ENCODE measurements around the gene LARP1B.
"Not testable (repeated sequence)": the region's sequence is repeated elsewhere in the genome, so short reads cannot be mapped to it uniquely, and the experiment has no call there.

The LARP1B gene

DNA sequence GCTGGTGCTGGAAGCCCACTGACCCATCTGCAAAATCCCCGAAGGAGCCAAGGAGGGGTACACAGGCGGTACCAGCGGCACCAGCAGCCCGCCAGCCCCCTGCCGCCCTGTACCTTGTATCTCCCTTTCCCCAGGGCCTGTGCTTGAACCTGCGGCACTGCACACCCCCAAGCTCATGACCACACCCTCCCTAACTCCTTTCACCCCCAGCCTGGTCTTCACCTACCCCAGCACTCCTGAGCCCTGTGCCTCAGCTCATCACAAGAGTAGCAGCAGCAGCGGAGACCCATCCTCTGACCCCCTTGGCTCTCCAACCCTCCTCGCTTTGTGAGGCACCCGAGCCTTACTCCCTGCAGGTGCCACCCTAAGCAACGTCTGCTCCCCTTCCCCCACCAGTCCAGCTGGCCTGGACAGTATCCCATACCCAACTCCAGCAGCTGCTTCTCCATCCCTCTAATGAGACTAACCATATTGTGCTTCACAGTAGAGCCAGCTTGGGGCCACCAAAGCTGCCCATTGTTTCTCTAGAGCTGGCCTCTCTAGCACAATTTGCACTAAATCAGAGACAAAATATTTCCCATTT lies 94.9 kb downstream of the LARP1B start:
- Histone ChIP-seq H3K4me3 (ENCODE audit: low read depth, low read length) (no peak overlapping the region), H3K9me3 (ENCODE audit: severe bottlenecking) (no peaks in the 10 kb centered on the region), H3K27ac (no peak overlapping the region), H3K36me3 (peaks cover 3% of the 10 kb centered on the region), H3K27me3 (ENCODE audit: insufficient read depth, low read depth, severe bottlenecking) (no peaks in the 10 kb centered on the region)
- TF ChIP-seq, protein P1, sequence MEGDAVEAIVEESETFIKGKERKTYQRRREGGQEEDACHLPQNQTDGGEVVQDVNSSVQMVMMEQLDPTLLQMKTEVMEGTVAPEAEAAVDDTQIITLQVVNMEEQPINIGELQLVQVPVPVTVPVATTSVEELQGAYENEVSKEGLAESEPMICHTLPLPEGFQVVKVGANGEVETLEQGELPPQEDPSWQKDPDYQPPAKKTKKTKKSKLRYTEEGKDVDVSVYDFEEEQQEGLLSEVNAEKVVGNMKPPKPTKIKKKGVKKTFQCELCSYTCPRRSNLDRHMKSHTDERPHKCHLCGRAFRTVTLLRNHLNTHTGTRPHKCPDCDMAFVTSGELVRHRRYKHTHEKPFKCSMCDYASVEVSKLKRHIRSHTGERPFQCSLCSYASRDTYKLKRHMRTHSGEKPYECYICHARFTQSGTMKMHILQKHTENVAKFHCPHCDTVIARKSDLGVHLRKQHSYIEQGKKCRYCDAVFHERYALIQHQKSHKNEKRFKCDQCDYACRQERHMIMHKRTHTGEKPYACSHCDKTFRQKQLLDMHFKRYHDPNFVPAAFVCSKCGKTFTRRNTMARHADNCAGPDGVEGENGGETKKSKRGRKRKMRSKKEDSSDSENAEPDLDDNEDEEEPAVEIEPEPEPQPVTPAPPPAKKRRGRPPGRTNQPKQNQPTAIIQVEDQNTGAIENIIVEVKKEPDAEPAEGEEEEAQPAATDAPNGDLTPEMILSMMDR (IDR thresholded peaks at IDR 0.05; ENCODE audit: low read depth, low read length), result no peak
- no peak for DNase-seq

DNA sequence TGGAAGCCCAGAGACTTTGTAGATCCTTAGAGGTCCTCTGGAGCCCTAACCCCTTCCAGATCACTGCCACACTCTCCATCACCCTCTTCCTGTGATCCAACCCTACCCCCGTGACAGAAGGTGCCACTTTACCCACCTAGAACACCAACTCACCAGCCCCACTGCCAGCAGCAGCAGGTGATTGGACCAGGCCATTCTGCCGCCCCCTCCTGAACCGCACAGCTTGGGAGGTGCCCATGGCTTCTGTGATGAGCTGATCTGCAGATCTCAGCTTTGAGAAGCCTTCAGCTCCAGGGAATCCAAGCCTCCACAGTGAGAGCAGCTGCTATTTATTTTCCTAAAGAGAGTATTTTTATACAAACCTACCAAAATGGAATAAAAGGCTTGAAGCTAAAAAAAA lies 95.4 kb downstream of the LARP1B start:
- not testable (repeated sequence) for H3K9me3 ChIP-seq (ENCODE audit: severe bottlenecking); DNase-seq; H3K4me3 ChIP-seq (ENCODE audit: low read depth, low read length); H3K27me3 ChIP-seq (ENCODE audit: insufficient read depth, low read depth, severe bottlenecking); H3K36me3 ChIP-seq; H3K27ac ChIP-seq

DNA sequence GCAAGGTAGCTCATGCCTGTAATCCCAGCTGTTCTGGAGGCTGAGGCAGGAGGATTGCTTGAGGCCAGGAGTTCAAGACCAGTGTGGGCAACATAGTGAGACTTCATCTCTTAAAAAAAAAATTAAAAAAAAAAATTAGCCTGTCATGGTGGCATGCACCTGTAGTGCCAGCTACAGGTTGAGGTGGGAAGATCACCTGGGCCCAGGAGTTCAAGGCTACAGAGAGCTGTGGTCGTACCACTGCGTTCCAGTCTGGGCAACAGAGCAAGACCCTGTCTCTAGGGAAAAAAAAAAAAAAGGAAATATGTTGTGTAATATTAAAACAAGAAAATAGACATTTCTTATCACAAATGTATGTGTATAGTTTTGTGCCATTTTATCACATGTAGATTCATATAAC lies 97.8 kb downstream of the LARP1B start:
- no peak for DNase-seq
- Histone ChIP-seq H3K27me3 (ENCODE audit: insufficient read depth, low read depth, severe bottlenecking) (no peaks in the 10 kb centered on the region), H3K9me3 (ENCODE audit: severe bottlenecking) (no peaks in the 10 kb centered on the region), H3K27ac (no peak overlapping the region), H3K36me3 (no peaks in the 10 kb centered on the region; the same call in 1 of the 2 replicates), H3K4me3 (ENCODE audit: low read depth, low read length) (no peak overlapping the region)
- TF ChIP-seq, protein P1 (IDR thresholded peaks at IDR 0.05; ENCODE audit: low read depth, low read length), result 0 out of 2 replicates have a peak, but pooled peaks have one; percentile 10

DNA sequence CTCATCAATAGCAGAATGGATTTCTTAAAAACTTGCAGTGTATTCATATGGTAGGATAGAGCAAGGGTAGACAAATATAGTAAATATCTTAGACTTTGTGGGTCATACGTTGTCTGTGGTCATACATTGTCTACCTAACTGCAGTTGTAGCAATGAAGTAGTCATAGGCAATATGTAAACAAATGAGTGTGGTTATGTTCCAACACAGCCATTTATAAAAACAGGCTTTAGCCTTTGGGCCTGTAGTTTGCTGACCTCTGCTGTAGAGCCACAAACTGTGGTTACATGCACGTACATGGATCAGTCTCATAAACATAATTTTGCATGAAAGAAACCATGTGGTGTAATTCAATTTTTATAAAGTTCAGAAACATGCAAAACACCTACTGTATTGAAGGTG lies 98.9 kb downstream of the LARP1B start:
- no peak for DNase-seq

DNA sequence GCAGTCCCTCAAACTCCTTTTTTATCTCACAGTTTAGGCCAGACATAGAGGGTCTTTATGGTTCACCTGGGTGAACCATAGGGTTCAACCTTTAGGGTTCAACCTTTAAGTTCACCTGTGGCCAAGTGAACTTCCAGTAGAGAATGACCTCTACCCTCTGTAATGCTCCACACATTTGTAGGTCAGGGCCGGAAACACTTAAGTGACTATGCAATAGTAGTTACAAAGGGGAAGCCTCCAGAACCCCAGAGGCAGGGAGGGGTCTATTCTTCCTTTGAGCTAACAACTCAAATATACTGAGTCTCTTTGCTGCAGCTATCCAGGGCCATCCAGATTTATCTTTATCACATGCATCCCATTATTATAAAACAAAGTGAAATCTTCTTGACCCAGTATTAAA lies 100.0 kb downstream of the LARP1B start:
- Histone ChIP-seq H3K36me3 (no peaks in the 10 kb centered on the region), H3K27ac (no peak overlapping the region), H3K4me3 (ENCODE audit: low read depth, low read length) (no peak overlapping the region), H3K27me3 (ENCODE audit: insufficient read depth, low read depth, severe bottlenecking) (no peaks in the 10 kb centered on the region), H3K9me3 (ENCODE audit: severe bottlenecking) (no peaks in the 10 kb centered on the region)
- TF ChIP-seq, protein P1 (IDR thresholded peaks at IDR 0.05; ENCODE audit: low read depth, low read length), result no peak
- no peak for DNase-seq

More for the DNA sequence above, 98.9 kb downstream of the LARP1B start:
- no peaks in the 10 kb centered on the region for H3K27me3 ChIP-seq (ENCODE audit: insufficient read depth, low read depth, severe bottlenecking)
- no peak overlapping the region for H3K27ac ChIP-seq
- H3K4me3 ChIP-seq (ENCODE audit: low read depth, low read length), result no peak overlapping the region
- TF ChIP-seq, protein P1 (IDR thresholded peaks at IDR 0.05; ENCODE audit: low read depth, low read length), result no peak
- no peaks in the 10 kb centered on the region; the same call in 1 of the 2 replicates for H3K36me3 ChIP-seq
- H3K9me3 ChIP-seq (ENCODE audit: severe bottlenecking), result no peaks in the 10 kb centered on the region

DNA sequence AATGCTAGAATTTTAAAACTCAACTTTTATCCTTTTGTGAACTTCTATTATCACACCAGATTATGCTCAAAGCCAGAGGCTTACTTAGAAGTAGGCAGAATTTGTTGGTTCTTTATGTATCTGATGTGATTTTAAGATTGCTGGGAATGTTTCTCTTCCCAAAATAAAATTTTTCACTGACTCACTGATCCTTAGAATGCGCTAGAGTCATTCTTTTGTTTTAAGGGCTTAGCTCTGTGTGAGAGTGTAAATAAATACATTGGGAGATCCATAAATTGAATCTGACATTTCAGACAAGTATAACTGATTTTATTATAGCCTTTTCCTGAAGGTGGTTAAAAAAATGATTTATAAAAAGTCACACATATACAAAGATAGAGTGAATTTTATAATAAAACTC lies 101.3 kb downstream of the LARP1B start:
- no peaks in the 10 kb centered on the region for H3K36me3 ChIP-seq
- no peak overlapping the region for H3K27ac ChIP-seq
- no peak for DNase-seq
- H3K27me3 ChIP-seq (ENCODE audit: insufficient read depth, low read depth, severe bottlenecking), result no peaks in the 10 kb centered on the region
- no peak overlapping the region for H3K4me3 ChIP-seq (ENCODE audit: low read depth, low read length)
- no peaks in the 10 kb centered on the region for H3K9me3 ChIP-seq (ENCODE audit: severe bottlenecking)
- TF ChIP-seq, protein P1 (IDR thresholded peaks at IDR 0.05; ENCODE audit: low read depth, low read length), result no peak

All from WERI-Rb-1 (cell line).